ENCODE results near the gene FMN1.

- no peak for TF ChIP-seq EZH2phosphoT487 (IDR thresholded peaks at IDR 0.05; ENCODE audit: insufficient read depth, low read depth)
- TF ChIP-seq EZH2 (IDR thresholded peaks at IDR 0.05; ENCODE audit: insufficient read depth, poor library complexity, severe bottlenecking), result no peak
These were observed 115.9 kb downstream of the FMN1 start for GRCh38 chr15:33078607-33079006.
